Measurements from ENCODE around the gene LY86. TPM values are rescaled to one million over a fixed set of nuclear protein-coding genes. Genes with fewer than 3 reads are reported as not detected.

Gene LY86
- total RNA-seq, 2 experiments from 2014 or later, result 1.3 to 2.1 TPM

GRCh38 chr6:6700407-6701270 is 112.1 kb downstream of the LY86 start:
- Histone ChIP-seq H3K4me1 (ENCODE audit: insufficient read depth, low read length) (peaks cover 3% of the 10 kb centered on the region), H3K27me3 (ENCODE audit: control insufficient read depth in 1 of 2, insufficient read depth in 2 of 2, low read length in 2 of 2) (peaks cover 0 to 3% of the 10 kb centered on the region in 2 experiments), H3K4me3 (ENCODE audit: low read length) (no peak overlapping the region), H3K9me3 (ENCODE audit: control insufficient read depth in 1 of 2, insufficient read depth in 1 of 2, low read length in 2 of 2) (no peaks in the 10 kb centered on the region), H3K36me3 (ENCODE audit: insufficient read depth, low read length) (no peaks in the 10 kb centered on the region), H3K27ac (ENCODE audit: low read depth in 1 of 2, low read length in 2 of 2) (no peak overlapping the region)
- TF ChIP-seq, protein P1, sequence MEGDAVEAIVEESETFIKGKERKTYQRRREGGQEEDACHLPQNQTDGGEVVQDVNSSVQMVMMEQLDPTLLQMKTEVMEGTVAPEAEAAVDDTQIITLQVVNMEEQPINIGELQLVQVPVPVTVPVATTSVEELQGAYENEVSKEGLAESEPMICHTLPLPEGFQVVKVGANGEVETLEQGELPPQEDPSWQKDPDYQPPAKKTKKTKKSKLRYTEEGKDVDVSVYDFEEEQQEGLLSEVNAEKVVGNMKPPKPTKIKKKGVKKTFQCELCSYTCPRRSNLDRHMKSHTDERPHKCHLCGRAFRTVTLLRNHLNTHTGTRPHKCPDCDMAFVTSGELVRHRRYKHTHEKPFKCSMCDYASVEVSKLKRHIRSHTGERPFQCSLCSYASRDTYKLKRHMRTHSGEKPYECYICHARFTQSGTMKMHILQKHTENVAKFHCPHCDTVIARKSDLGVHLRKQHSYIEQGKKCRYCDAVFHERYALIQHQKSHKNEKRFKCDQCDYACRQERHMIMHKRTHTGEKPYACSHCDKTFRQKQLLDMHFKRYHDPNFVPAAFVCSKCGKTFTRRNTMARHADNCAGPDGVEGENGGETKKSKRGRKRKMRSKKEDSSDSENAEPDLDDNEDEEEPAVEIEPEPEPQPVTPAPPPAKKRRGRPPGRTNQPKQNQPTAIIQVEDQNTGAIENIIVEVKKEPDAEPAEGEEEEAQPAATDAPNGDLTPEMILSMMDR (IDR thresholded peaks at IDR 0.05), result no peak
- intact Hi-C loops (cut with DNase I, micrococcal nuclease), result no loop called here
- H3K27me3 Mint-ChIP-seq, result no peaks in the 10 kb centered on the region
- H3K36me3 Mint-ChIP-seq (ENCODE audit: low read depth), result no peaks in the 10 kb centered on the region
- POLR2A ChIA-PET, result no interaction called here
- CTCF ChIA-PET, result no interaction called here
- H3K4me1 Mint-ChIP-seq (ENCODE audit: low read depth), result peaks cover 29% of the 10 kb centered on the region
- H3K27ac Mint-ChIP-seq, result no peak overlapping the region
- H3K4me3 Mint-ChIP-seq, result no peak overlapping the region
- ATAC-seq (ENCODE audit: poor library complexity) (no peak), DNase-seq (no peak)
- no peaks in the 10 kb centered on the region for H3K9me3 Mint-ChIP-seq

DNA sequence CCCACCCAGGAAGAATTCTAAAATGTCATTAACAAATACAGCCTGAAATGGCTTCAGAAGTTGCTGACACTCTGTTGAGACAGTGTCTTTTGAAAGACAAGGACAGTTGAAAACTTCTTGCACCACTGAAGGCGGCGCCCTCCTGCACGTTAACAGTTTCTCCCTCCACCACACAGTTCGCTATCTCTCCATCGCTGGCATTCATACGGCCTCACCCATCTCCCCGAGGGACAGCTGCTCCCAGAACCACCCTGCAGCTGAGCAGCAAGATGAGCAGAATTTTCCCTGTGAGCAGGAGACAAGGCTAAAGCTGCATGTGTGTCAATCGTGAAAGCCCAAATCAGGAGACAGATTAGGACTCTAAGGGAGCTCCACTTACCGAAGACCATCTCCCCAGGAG is 113.3 kb downstream of the LY86 start:
- Histone ChIP-seq H3K27me3 (ENCODE audit: control insufficient read depth in 1 of 2, insufficient read depth in 2 of 2, low read length in 2 of 2) (no peaks in the 10 kb centered on the region), H3K9me3 (ENCODE audit: control insufficient read depth in 1 of 2, insufficient read depth in 1 of 2, low read length in 2 of 2) (no peaks in the 10 kb centered on the region), H3K27ac (ENCODE audit: low read depth in 1 of 2, low read length in 2 of 2) (no peak overlapping the region), H3K36me3 (ENCODE audit: insufficient read depth, low read length) (no peaks in the 10 kb centered on the region), H3K4me1 (ENCODE audit: insufficient read depth, low read length) (peaks cover 3% of the 10 kb centered on the region), H3K4me3 (ENCODE audit: low read length) (no peak overlapping the region)
- no peak for ATAC-seq (ENCODE audit: poor library complexity)
- no peak overlapping the region for H3K4me3 Mint-ChIP-seq
- no peak for DNase-seq
- H3K27me3 Mint-ChIP-seq, result no peaks in the 10 kb centered on the region
- peaks cover 29% of the 10 kb centered on the region for H3K4me1 Mint-ChIP-seq (ENCODE audit: low read depth)
- TF ChIP-seq, protein P1 (IDR thresholded peaks at IDR 0.05), result no peak
- H3K27ac Mint-ChIP-seq, result no peak overlapping the region
- no peaks in the 10 kb centered on the region for H3K9me3 Mint-ChIP-seq
- intact Hi-C loops (cut with DNase I, micrococcal nuclease), result no loop called here
- POLR2A ChIA-PET, result interaction anchor here (0.7 kb wide), 2 partner anchors 466 to 501 kb away, joined by 3 read pairs; no protein-coding TSS in a partner anchor
- CTCF ChIA-PET, result no interaction called here
- H3K36me3 Mint-ChIP-seq (ENCODE audit: low read depth), result no peaks in the 10 kb centered on the region

DNA sequence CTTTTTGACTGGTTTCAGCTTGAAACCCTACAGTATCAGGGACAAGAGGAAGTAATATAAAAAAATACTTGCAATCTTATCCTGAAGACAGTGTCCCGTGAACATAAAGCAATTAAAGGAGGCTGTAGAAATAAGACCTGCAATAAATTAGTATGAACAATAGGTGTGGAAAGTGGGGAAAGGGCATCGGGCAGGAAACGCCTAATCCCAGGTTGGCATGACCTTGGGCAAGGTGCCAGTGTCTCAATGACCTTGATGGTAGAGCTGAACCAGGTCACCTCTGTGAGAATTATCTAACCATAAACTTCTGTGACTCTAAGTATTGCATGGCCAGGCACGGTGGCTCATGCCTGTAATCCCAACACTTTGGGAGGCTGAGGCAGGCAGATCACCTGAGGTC is 115.2 kb downstream of the LY86 start:
- CTCF ChIA-PET, result interaction anchor here (1.5 kb wide), 1 partner anchor 27 kb away, joined by 3 read pairs; no protein-coding TSS in a partner anchor
- no peak overlapping the region for H3K27ac ChIP-seq (ENCODE audit: low read depth in 1 of 2, low read length in 2 of 2)
- intact Hi-C loops (cut with DNase I, micrococcal nuclease), result no loop called here

More for the DNA sequence above, 115.2 kb downstream of the LY86 start:
- POLR2A ChIA-PET, result no interaction called here
- H3K9me3 ChIP-seq (ENCODE audit: control insufficient read depth in 1 of 2, insufficient read depth in 1 of 2, low read length in 2 of 2), result no peaks in the 10 kb centered on the region
- Mint-ChIP-seq H3K36me3 (ENCODE audit: low read depth) (no peaks in the 10 kb centered on the region), H3K9me3 (no peaks in the 10 kb centered on the region), H3K4me3 (no peak overlapping the region), H3K27ac (no peak overlapping the region), H3K27me3 (no peaks in the 10 kb centered on the region), H3K4me1 (ENCODE audit: low read depth) (peaks cover 23% of the 10 kb centered on the region)
- TF ChIP-seq, protein P1 (IDR thresholded peaks at IDR 0.05), result no peak
- H3K4me3 ChIP-seq (ENCODE audit: low read length), result no peak overlapping the region
- H3K4me1 ChIP-seq (ENCODE audit: insufficient read depth, low read length), result peaks cover 3% of the 10 kb centered on the region
- no peak for DNase-seq
- H3K27me3 ChIP-seq (ENCODE audit: control insufficient read depth in 1 of 2, insufficient read depth in 2 of 2, low read length in 2 of 2), result no peaks in the 10 kb centered on the region
- no peaks in the 10 kb centered on the region for H3K36me3 ChIP-seq (ENCODE audit: insufficient read depth, low read length)
- no peak for ATAC-seq (ENCODE audit: poor library complexity)
